ENCODE results near the gene AGPS.

The AGPS gene

GRCh38 chr2:177529166-177529565 is 136.6 kb downstream of the AGPS start:
- no peak for DNase-seq (ENCODE audit: low read depth in 2 of 2)

- no peak for DNase-seq (ENCODE audit: low read depth in 2 of 2)
Measured at GRCh38 chr2:177530561-177530960, 138.0 kb downstream of the AGPS start.

GRCh38 chr2:177531706-177532105 is 139.1 kb downstream of the AGPS start:
- DNase-seq (ENCODE audit: low read depth in 2 of 2), result no peak

- DNase-seq (ENCODE audit: low read depth in 2 of 2), result no peak
Measured at GRCh38 chr2:177532567-177532966, 140.0 kb downstream of the AGPS start.

- no peak for DNase-seq (ENCODE audit: low read depth in 2 of 2)
Measured at GRCh38 chr2:177533253-177533652, 140.7 kb downstream of the AGPS start.

GRCh38 chr2:177535000-177535399 is 142.4 kb downstream of the AGPS start:
- no peak for DNase-seq (ENCODE audit: low read depth in 2 of 2)

GRCh38 chr2:177535958-177536504 is 143.5 kb downstream of the AGPS start:
- no peak for DNase-seq (ENCODE audit: low read depth in 2 of 2)

GRCh38 chr2:177537213-177537612 is 144.6 kb downstream of the AGPS start:
- no peak for DNase-seq (ENCODE audit: low read depth in 2 of 2)

GRCh38 chr2:177537636-177538035 is 145.1 kb downstream of the AGPS start:
- DNase-seq (ENCODE audit: low read depth in 2 of 2), result no peak

- no peak for DNase-seq (ENCODE audit: low read depth in 2 of 2)
Measured at GRCh38 chr2:177538323-177538722, 145.8 kb downstream of the AGPS start.

- DNase-seq (ENCODE audit: low read depth in 2 of 2), result no peak
Measured at GRCh38 chr2:177540283-177540682, 147.7 kb downstream of the AGPS start.

- DNase-seq (ENCODE audit: low read depth in 2 of 2), result no peak
Measured at GRCh38 chr2:177541258-177541991, 148.9 kb downstream of the AGPS start.

- no peak for DNase-seq (ENCODE audit: low read depth in 2 of 2)
Measured at GRCh38 chr2:177542396-177542795, 149.8 kb downstream of the AGPS start.

- DNase-seq (ENCODE audit: low read depth in 2 of 2), result no peak
Measured at GRCh38 chr2:177543007-177543760, 150.6 kb downstream of the AGPS start.

- DNase-seq (ENCODE audit: low read depth in 2 of 2), result no peak
Measured at GRCh38 chr2:177545143-177545542, 152.6 kb downstream of the AGPS start.

GRCh38 chr2:177545981-177546585 is 153.5 kb downstream of the AGPS start:
- DNase-seq (ENCODE audit: low read depth in 2 of 2), result no peak

GRCh38 chr2:177547122-177547521 is 154.5 kb downstream of the AGPS start:
- DNase-seq (ENCODE audit: low read depth in 2 of 2), result no peak

GRCh38 chr2:177547772-177548171 is 155.2 kb downstream of the AGPS start:
- DNase-seq (ENCODE audit: low read depth in 2 of 2), result no peak

GRCh38 chr2:177548636-177549035 is 156.1 kb downstream of the AGPS start:
- DNase-seq (ENCODE audit: low read depth in 2 of 2), result no peak

GRCh38 chr2:177549171-177549570 is 156.6 kb downstream of the AGPS start:
- DNase-seq (ENCODE audit: low read depth in 2 of 2), result no peak

GRCh38 chr2:177550264-177551200 is 158.0 kb downstream of the AGPS start:
- no peak for DNase-seq (ENCODE audit: low read depth in 2 of 2)
